ENCODE results near the gene CHMP2A. TPM values are rescaled to one million over a fixed set of nuclear protein-coding genes. Genes with fewer than 3 reads are reported as not detected.

The CHMP2A gene
- total RNA-seq, 4 donors from 2014 or later = 90.0 to 146 (median 128) TPM

- H3K27ac ChIP-seq = no peak overlapping the region
- no peak for DNase-seq (ENCODE audit: low spot score in 2 of 2)
- H3K27me3 ChIP-seq = peaks cover 0 to 23% of the 10 kb centered on the region in 2 donors
- H3K4me1 ChIP-seq = no peaks in the 10 kb centered on the region
- WGBS, 2 donors = 70 to 74% methylated on average over 3 of the region's 3 CpGs
- no peaks in the 10 kb centered on the region for H3K9me3 ChIP-seq
- no peak overlapping the region for H3K4me3 ChIP-seq
- TF ChIP-seq EP300 (IDR thresholded peaks at IDR 0.05) (no peak), CTCF (IDR thresholded peaks at IDR 0.05) (no peak), POLR2A (IDR thresholded peaks at IDR 0.05) (no peak)
- no peaks in the 10 kb centered on the region for H3K36me3 ChIP-seq
Measured at GRCh38 chr19:58529405-58529804, 25.5 kb downstream of the CHMP2A start.

GRCh38 chr19:58522709-58523108 lies 32.2 kb downstream of the CHMP2A start:
- H3K9me3 ChIP-seq = no peaks in the 10 kb centered on the region
- no peak overlapping the region for H3K4me3 ChIP-seq
- H3K4me1 ChIP-seq = peaks cover 3 to 20% (median 17%) of the 10 kb centered on the region in 4 donors
- DNase-seq (ENCODE audit: low spot score in 2 of 2) = no peak
- H3K27ac ChIP-seq = no peak overlapping the region
- WGBS, 2 donors = 88% methylated on average over 3 of the region's 3 CpGs
- TF ChIP-seq POLR2A (IDR thresholded peaks at IDR 0.05) (no peak), CTCF (IDR thresholded peaks at IDR 0.05) (no peak), EP300 (IDR thresholded peaks at IDR 0.05) (no peak)
- peaks cover 0 to under 1% (median 0%) of the 10 kb centered on the region in 3 donors for H3K36me3 ChIP-seq
- no peaks in the 10 kb centered on the region for H3K27me3 ChIP-seq

- Histone ChIP-seq H3K4me3 (no peak overlapping the region), H3K27ac (peak overlapping the region in 1 of 4 donors; percentile 20), H3K4me1 (peaks cover 3 to 30% (median 20%) of the 10 kb centered on the region in 4 donors), H3K36me3 (peaks cover 0 to 12% (median 5%) of the 10 kb centered on the region in 3 donors), H3K9me3 (no peaks in the 10 kb centered on the region), H3K27me3 (no peaks in the 10 kb centered on the region)
- DNase-seq (ENCODE audit: low spot score in 2 of 2) = no peak
- WGBS, 2 donors = 17% methylated on average over 4 of the region's 4 CpGs
- TF ChIP-seq CTCF (IDR thresholded peaks at IDR 0.05) (no peak), POLR2A (IDR thresholded peaks at IDR 0.05) (no peak), EP300 (IDR thresholded peaks at IDR 0.05) (no peak)
Measured at GRCh38 chr19:58521651-58522050, 33.3 kb downstream of the CHMP2A start.

GRCh38 chr19:58520257-58520599 lies 34.7 kb downstream of the CHMP2A start:
- Histone ChIP-seq H3K4me1 (peaks cover 3 to 44% (median 20%) of the 10 kb centered on the region in 4 donors), H3K36me3 (peaks cover 0 to 26% (median 12%) of the 10 kb centered on the region in 3 donors), H3K4me3 (peak overlapping the region; percentile 64 to 88 (median 64)), H3K27me3 (no peaks in the 10 kb centered on the region), H3K27ac (peak overlapping the region; percentile 85 to 98 (median 94)), H3K9me3 (no peaks in the 10 kb centered on the region)
- DNase-seq (ENCODE audit: low spot score in 2 of 2) = no peak
- 6 to 14% methylated on average over 6 to 7 of the region's 7 CpGs for WGBS, 2 donors
- TF ChIP-seq POLR2A (IDR thresholded peaks at IDR 0.05) = no peak
- TF ChIP-seq CTCF (IDR thresholded peaks at IDR 0.05) = no peak
- TF ChIP-seq EP300 (IDR thresholded peaks at IDR 0.05) = no peak

GRCh38 chr19:58519355-58520256 lies 35.3 kb downstream of the CHMP2A start, which contains the start of gene ZBTB45:
ZBTB45 (minus strand) TSS chr19:58519810; CDS start chr19:58517673, 2,137 bp downstream.
- TF ChIP-seq EP300 (IDR thresholded peaks at IDR 0.05) = peak; percentile 90 to 96
- peak; percentile 60 to 70 for TF ChIP-seq POLR2A (IDR thresholded peaks at IDR 0.05)
- TF ChIP-seq CTCF (IDR thresholded peaks at IDR 0.05) = peak; percentile 68 to 97 (median 81)
- H3K36me3 ChIP-seq = peaks cover 0 to 27% (median 12%) of the 10 kb centered on the region in 3 donors
- no peaks in the 10 kb centered on the region for H3K27me3 ChIP-seq
- H3K9me3 ChIP-seq = no peaks in the 10 kb centered on the region
- 0% methylated on average over 59 to 62 of the region's 87 CpGs for WGBS, 2 donors
- peak within 1 kb of the TSS; percentile 85 to 98 (median 94) for H3K27ac ChIP-seq
- H3K4me3 ChIP-seq = peak within 1 kb of the TSS; percentile 64 to 88 (median 64)
- peaks cover 3 to 50% (median 20%) of the 10 kb centered on the region in 4 donors for H3K4me1 ChIP-seq
- peak; percentile 84 to 86 for DNase-seq (ENCODE audit: low spot score in 2 of 2)
